Omental fat pad (tissue), 4 donors: ENCODE data around the gene HOXA13. TPM values are rescaled to one million over a fixed set of nuclear protein-coding genes. Genes with fewer than 3 reads are reported as not detected.

Source experiments
- ATAC-seq: fragments of 150-250 bp; one replicate; pipeline ENCODE4 v1.9.1; 2016; ENCODE audit warnings: mild to moderate bottlenecking, moderate library complexity; ENCODE audit not compliant: low FRiP score
- DNase-seq: peaks from one replicate; pipeline ENCODE4 v3.0.0-alpha.2; 2019; ENCODE audit warnings: low spot score
- CTCF ChIP-seq, 3 donors: fragments of 450-650 bp; IDR thresholded peaks; one replicate each; pipeline ENCODE4 v1.5.1; 2016 to 2017; ENCODE audit warnings: antibody characterized with exemption in 3 of 3, mild to moderate bottlenecking in 3 of 3, moderate library complexity in 2 of 3
- total RNA-seq, 4 donors: library from RNA; depleted of rRNA; stranded (reverse); fragments of >200 nt; gene quantifications; one replicate each; pipeline ENCODE4 v1.1.0, GENCODE V29; 2016

Gene HOXA13
- total RNA-seq, 4 donors from 2014 or later = not detected

GRCh38 chr7:27204851-27205322 is 5.0 kb upstream of the HOXA13 start:
- no peak for DNase-seq
- TF ChIP-seq CTCF (IDR thresholded peaks at IDR 0.05) = no peak
- ATAC-seq = no peak

- ATAC-seq = no peak
- no peak for TF ChIP-seq CTCF (IDR thresholded peaks at IDR 0.05)
These were observed 4.2 kb upstream of the HOXA13 start for GRCh38 chr7:27203964-27204594.

GRCh38 chr7:27203365-27203953 is 3.6 kb upstream of the HOXA13 start:
- no peak for ATAC-seq
- no peak for DNase-seq

More at GRCh38 chr7:27203964-27204594, 4.2 kb upstream of the HOXA13 start:
- DNase-seq = no peak

GRCh38 chr7:27202862-27203134 is 2.9 kb upstream of the HOXA13 start:
- TF ChIP-seq CTCF (IDR thresholded peaks at IDR 0.05) = no peak
- DNase-seq = no peak

More at GRCh38 chr7:27203365-27203953, 3.6 kb upstream of the HOXA13 start:
- no peak for TF ChIP-seq CTCF (IDR thresholded peaks at IDR 0.05)

GRCh38 chr7:27202018-27202861 is 2.3 kb upstream of the HOXA13 start:
- DNase-seq (no peak), ATAC-seq (no peak)
- no peak for TF ChIP-seq CTCF (IDR thresholded peaks at IDR 0.05)

More at GRCh38 chr7:27202862-27203134, 2.9 kb upstream of the HOXA13 start:
- ATAC-seq = no peak

GRCh38 chr7:27201580-27202017 is 1.7 kb upstream of the HOXA13 start:
- ATAC-seq (no peak), DNase-seq (no peak)
- no peak for TF ChIP-seq CTCF (IDR thresholded peaks at IDR 0.05)
